ENCODE results near the gene SLC18A2.
A peak's percentile ranks its signal among the peaks of the same experiment; 100 is the strongest.
"Not testable (repeated sequence)": the region's sequence is repeated elsewhere in the genome, so short reads cannot be mapped to it uniquely, and the experiment has no call there.

SLC18A2 gene

GRCh38 chr10:117240621-117241529 is at the start of gene SLC18A2:
TSS of gene SLC18A2 (plus strand) at chr10:117241114. CDS start at chr10:117241694, 580 bp downstream.
- DNase-seq (ENCODE audit: low read depth in 2 of 2): no peak

- DNase-seq (ENCODE audit: low read depth in 2 of 2): no peak
These were observed 43.7 kb upstream of the SLC18A2 start, which contains the start of gene KCNK18 for GRCh38 chr10:117197189-117197588. TSS of gene KCNK18 (plus strand) at chr10:117197489. CDS start at chr10:117197489, 0 bp downstream.

DNA sequence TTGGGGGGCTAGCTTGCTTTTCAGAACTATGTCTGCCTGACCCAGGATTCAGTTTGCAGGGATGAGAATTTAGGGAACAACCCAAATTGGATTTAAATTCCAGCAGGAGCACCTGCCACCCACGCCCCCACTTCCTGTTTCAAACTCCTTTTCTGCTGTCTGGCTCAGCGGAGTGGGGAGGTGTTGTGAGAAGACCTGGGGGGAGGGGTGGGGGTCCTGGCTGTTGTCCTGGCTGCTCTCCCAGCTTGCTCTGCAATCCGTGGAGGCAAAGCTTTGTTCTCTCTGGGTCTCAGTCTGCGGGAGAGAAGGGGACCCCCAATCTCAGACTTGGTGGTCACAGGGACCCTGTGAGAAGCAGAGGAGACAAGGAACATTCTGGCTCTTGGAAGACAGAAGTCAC is 42.8 kb upstream of the SLC18A2 start:
- no peak for DNase-seq (ENCODE audit: low read depth in 2 of 2)

DNA sequence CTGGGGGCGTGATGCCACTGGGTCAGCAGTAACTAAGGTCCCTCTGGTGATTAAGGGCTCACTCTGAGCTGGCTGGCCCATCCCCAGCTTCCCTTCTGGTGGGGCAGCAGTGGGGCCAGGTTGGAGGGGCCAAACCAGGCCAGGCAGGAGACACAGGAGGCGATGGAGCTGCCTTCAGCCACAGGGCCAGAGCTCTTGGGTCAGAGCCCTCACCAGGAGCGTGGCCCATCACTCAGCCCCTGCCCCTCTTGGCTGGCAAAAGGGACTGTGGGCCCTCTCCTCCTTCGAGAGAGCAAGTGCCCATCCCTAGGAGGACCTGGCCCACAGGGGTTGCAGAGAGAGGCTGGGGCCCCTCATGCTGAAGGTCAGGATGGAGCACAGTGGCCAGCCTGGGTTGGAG is 39.1 kb upstream of the SLC18A2 start:
- DNase-seq (ENCODE audit: low read depth in 2 of 2): no peak

DNA sequence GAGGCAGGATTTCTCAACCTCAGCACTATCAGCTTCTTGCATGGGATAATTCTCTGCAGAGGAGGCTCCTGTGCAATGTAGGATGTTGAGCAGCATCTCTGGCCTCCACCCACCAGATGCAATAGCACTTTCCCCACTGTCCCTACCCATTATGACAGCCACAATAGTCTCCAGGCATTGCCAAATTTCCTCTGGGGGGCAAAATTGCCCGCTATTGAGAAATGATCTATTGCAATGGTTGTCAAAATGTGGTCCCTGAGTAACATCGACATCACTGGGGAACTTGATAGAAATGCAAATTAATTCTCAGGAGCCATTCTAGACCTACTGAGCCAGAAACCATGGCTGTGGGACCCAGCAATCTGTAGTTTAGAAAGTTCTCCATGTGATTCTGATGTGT is 36.6 kb upstream of the SLC18A2 start:
- no peak for DNase-seq (ENCODE audit: low read depth in 2 of 2)

GRCh38 chr10:117212176-117212575 is 28.7 kb upstream of the SLC18A2 start:
- DNase-seq (ENCODE audit: low read depth in 2 of 2): no peak

- no peak for DNase-seq (ENCODE audit: low read depth in 2 of 2)
These were observed 26.5 kb upstream of the SLC18A2 start for GRCh38 chr10:117214401-117214800.

GRCh38 chr10:117215079-117215478 is 25.8 kb upstream of the SLC18A2 start:
- DNase-seq (ENCODE audit: low read depth in 2 of 2): no peak

DNA sequence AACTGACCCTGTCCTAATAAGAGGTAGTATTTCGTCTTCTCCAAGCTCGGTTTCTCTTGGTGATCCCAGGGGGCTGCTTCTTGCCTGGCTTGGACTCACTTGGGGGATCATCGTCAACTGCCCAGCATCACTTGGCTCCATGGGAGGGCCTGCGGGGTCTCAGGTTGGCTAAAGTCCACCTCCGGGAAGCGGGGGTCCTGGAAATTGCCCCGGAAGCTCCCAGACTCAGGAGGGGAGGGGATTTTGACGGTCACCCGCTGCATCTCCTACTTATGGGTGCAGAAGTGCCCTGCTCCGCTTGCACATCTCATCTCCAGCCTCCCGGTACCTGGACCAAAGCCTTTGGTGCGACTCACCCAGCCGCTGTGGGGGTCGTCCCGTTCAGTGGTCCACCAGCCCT is 24.9 kb upstream of the SLC18A2 start:
- no peak for DNase-seq (ENCODE audit: low read depth in 2 of 2)

GRCh38 chr10:117216611-117217195 is 24.2 kb upstream of the SLC18A2 start:
- DNase-seq (ENCODE audit: low read depth in 2 of 2): peak; percentile 23 to 26

DNA sequence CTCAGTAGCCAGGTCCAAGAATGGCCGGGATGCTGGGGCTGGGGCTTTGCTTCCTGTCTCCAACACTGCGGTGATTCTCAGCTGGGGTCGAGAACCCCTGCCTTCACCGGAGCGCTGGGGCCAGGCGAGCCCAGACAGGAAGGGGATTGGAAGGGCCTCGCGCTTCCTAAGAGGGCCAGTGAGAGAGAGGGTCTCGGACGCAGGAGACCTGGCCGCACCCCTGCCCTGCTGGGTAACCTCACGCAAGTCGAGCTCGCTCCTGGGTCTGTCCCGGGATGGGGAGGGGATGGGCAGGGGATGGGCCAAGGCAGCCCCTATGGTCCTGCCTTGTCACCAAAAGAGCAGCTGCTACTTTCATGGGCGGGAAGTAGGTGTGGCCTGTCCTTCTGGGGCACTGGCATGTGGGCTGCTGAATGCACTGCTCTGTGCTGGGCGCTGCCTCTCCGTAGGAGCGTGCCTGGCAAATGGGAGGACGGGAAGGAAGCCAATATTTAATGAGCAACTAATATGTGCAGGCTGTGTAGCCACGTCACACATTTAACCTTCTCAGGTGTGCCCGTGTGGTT is 23.6 kb upstream of the SLC18A2 start:
- no peak for DNase-seq (ENCODE audit: low read depth in 2 of 2)

DNA sequence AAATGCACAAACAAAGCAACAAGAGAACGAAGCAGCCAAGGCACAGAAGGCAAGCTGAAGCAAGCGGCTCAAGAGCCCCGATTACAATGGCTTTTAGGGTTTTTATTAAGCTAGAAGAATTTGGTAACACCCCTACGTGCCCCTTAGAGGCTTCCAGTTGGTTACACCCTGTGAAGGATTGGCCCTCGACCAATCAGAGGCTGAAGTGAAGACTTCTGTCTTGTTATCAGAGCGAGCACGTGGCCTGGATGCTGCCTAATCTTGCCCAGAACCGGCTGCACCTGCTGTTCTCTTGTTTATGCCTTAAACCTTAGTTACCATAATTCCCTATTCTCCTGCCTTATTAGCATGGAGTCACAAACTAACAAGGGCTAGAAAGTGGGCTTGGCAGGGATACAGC is 22.3 kb upstream of the SLC18A2 start:
- no peak for DNase-seq (ENCODE audit: low read depth in 2 of 2)

GRCh38 chr10:117221156-117221711 is 19.7 kb upstream of the SLC18A2 start:
- no peak for DNase-seq (ENCODE audit: low read depth in 2 of 2)

- DNase-seq (ENCODE audit: low read depth in 2 of 2): no peak
These were observed 18.4 kb upstream of the SLC18A2 start for GRCh38 chr10:117222552-117222951.

DNA sequence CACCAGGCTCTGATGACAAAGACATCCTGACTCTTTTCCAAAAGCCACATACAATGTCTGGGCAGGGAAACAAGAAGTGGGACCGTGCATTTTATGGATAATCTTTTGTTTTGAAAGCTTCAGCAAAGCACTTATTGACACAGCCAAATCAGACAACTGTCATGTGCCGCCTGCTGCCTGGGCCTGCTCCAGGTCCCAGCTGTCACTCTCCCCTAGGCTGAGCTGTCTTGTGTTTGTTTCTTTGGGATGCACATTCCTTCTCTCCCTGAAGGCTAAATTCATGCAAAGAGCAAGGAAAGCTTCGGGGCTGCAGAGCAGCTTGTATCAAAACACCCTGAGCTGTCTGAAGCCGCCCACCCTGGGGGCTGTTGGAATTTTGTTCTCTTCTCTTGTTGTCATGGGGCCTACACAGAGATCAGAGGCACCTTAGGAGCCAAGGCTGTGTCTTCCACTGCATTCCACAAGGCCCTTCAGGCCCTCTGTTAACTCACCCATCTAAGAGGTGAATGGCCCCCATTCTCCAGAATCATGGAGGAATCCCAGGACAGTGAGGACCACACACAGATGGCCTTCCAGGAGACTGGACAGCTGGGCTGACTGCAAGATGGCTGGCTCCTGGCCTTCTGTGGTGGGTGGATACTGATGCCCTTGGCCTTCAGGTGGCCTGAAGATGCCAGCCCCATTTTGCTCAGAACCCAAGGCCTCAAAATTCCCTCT is 17.8 kb upstream of the SLC18A2 start:
- DNase-seq (ENCODE audit: low read depth in 2 of 2): no peak

DNA sequence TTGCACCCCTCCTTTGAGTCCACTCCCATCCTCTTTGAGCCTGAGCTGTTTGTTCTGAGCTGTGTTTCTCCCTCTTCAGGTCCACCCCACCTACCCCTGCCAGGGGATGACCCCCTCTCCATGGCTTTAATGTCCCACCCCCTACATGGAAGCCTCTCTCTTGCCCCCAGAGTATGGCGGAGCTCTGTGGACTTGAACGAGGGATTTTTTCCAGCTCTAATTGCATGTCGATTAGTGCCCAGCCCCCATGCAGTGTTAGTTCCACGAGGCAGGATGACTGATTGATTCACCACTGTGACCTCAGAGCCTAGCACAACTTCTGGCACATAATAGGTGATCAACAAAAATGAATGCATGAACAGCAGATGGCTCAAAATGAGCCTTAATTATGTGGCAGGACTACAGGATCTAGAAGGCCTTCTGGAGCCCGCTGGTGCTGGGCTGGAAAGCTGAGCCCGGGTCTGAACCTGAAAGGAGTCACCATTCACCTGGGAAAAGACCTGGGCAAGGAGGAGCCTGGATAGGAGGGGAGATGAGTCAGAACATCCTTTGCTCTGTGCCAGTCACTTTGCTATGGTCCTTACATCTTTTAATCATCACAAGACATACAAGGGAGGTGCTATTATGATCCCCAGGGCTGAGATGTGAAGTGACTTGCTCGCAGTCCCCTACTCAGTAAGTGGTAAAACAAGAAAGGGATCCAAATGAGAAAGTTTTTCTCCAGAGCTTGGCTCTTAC is 17.1 kb upstream of the SLC18A2 start:
- DNase-seq (ENCODE audit: low read depth in 2 of 2): no peak

GRCh38 chr10:117224881-117225280 is 16.0 kb upstream of the SLC18A2 start:
- no peak for DNase-seq (ENCODE audit: low read depth in 2 of 2)

- DNase-seq (ENCODE audit: low read depth in 2 of 2): no peak
These were observed 14.0 kb upstream of the SLC18A2 start for GRCh38 chr10:117226813-117227451.

GRCh38 chr10:117228210-117228609 is 12.7 kb upstream of the SLC18A2 start:
- DNase-seq (ENCODE audit: low read depth in 2 of 2): no peak

DNA sequence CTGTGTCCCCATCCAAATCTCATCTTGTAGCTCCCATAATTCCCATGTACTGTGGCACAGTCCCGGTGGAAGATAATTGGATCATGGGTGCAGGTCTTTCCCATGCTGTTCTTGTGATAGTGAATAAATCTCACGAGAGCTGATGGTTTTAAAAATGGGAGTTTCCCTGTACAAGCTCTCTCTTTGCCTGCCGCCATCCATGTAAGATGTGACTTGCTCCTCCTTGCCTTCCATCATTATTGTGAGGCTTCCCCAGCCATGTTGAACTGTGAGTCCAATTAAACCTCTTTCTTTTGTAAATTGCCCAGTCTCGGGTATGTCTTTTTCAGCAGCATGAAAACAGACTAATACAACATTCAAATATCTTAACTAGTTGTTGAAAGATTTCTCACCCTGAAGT is 10.8 kb upstream of the SLC18A2 start:
- DNase-seq (ENCODE audit: low read depth in 2 of 2): not testable (repeated sequence)

All from fibroblast of skin of left biceps (primary cell).